GM18873 (cell line): Measurements from ENCODE around the gene NUP42.

Experiments
- ATAC-seq: cut with Tn5 transposase; IDR thresholded peaks from one replicate; pipeline ENCODE4 v1.9.1; 2021; ENCODE audit warnings: mild to moderate bottlenecking, moderate library complexity, moderate number of reproducible peaks; ENCODE audit not compliant: unreplicated experiment, low FRiP score

Gene NUP42

GRCh38 chr7:23230641-23231101 lies 48.8 kb downstream of the NUP42 start:
- no peak for ATAC-seq

DNA sequence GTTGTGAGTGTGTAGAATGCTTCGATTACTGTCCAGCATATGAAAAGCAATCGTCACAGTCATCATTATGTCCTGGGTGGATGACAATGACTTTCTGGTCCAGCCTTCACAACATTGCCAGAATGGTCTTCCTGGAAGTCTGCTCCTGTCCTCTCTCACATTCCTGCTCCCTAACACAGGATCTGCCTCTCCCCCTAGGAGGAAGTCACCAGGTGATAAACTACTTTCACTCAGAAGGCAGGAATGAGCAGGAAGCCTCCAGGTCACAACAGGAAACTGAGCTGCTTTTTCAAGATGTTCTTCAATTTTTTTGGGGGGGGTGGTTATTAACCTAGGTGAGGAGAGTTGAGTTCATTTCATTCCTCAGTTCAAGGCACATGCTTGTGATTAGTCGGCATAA lies 51.1 kb downstream of the NUP42 start:
- no peak for ATAC-seq

GRCh38 chr7:23234569-23235296 lies 52.9 kb downstream of the NUP42 start:
- peak; percentile 83 for ATAC-seq

DNA sequence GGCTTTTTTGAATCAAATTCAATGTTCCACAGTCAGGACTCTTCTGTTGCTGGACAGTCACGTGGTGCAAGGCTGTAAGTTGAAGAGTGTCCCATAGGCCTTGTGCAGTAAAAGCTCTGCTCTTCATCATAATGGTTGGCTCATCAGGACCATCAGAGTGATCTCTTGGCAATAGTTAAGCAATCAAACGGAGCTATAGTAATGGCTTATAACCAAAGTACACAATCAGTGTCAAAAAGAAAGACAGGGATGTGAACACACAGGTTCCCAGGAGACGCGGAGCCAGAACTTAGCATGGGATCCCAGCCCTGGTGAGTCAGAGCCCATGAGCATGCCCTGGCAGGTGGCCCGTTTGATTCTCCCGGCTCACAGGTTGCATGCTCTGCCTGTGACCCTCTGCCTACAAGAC lies 54.0 kb downstream of the NUP42 start:
- no peak for ATAC-seq

- no peak for ATAC-seq
These were observed 55.2 kb downstream of the NUP42 start for GRCh38 chr7:23237000-23237399.

DNA sequence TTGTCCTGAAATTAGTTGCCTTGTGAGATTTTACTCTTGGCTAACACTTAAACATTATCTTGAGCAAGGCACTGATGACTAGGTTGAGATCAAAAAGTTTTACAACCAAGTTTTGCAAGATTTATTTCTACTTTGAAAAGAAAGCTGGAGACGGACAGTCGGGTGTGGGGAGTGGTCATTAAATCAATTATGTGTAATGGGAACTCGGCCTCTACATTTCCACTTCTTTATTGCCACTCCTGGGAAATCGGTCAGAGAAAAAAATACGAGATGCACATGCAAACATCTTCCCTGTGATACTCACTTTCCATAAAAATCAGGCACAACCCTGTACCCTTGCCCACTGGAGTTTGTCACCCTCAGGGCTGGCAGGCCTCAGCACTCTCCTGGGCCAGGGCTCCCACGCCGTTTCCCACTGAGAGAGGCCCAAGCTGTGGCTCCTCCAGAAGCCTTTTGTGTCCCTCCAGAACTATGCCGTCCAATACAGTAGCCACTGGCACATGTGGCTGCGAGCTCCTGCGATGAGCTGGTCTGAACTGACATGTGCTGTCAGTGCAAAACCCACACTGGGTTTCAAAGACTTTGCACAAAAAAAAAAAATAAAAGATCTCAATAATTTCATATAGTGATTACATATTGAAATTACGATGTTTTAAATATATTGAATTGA lies 57.3 kb downstream of the NUP42 start:
- no peak for ATAC-seq

- ATAC-seq, result no peak
These were observed 57.9 kb downstream of the NUP42 start for GRCh38 chr7:23239698-23240097.

GRCh38 chr7:23242321-23242720 lies 60.5 kb downstream of the NUP42 start:
- ATAC-seq, result no peak

- no peak for ATAC-seq
These were observed 61.1 kb downstream of the NUP42 start for GRCh38 chr7:23242935-23243334.

DNA sequence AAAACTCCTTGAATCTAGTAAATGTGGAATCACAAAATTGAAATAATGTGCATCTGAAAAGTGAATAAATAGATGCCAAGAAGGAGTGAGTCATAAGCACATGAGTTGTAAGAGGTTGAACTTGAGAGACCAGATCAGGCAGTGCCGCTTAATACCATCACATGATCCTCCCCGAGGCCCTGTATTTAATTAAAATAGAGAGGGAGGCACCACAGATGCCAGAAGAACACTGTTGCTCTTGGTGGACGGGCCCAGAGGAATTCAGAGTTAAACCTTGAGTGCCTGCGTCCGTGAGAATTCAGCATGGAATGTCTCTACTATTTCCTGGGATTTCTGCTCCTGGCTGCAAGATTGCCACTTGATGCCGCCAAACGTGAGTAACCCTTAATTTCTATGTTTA lies 64.7 kb downstream of the NUP42 start, which contains the start of gene GPNMB:
Gene GPNMB, plus strand, starts transcription at position 221 of the 400 bp plus-strand sequence. Its CDS starts 83 bp downstream, at position 304.
- no peak for ATAC-seq

DNA sequence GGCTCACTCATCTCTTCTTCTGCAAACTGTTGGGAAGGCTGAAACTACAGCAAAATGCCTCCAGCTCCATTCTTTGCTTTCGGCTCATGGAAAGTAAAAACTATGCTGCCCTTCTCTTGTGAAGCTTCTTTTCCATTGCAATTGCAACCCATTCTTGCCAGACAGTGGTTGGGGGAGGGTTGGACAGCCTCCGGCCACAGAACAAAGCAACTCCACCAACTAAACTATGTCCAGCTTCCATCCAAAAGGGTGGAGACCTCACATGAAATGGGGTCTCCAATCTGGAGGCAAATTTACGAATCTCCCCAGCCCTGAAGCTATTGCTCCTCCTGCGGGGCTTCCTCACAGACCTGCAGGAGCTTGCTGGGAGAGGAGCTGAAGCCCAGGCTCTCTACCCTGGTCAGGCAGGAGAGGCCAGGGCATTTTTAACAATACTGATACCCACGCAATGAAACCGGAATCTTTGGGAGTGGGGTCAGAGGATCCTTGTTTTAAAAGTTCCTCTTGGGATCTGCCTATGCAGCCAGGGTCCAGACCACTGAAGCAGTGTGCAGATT lies 65.3 kb downstream of the NUP42 start:
- ATAC-seq, result no peak

GRCh38 chr7:23247603-23248335 lies 65.9 kb downstream of the NUP42 start:
- no peak for ATAC-seq

- no peak for ATAC-seq
These were observed 67.6 kb downstream of the NUP42 start for GRCh38 chr7:23249486-23249885.
